Endothelial cell of umbilical vein (primary cell): ENCODE data around the gene SCAPER. TPM values are rescaled to one million over a fixed set of nuclear protein-coding genes. Genes with fewer than 3 reads are reported as not detected.

Experiments used
- BruUV-seq: library from RNA; stranded (reverse); fragments of 400-500 nt; replicated peaks from 2 replicates; lab custom pipeline; 2021; lab: Mats Ljungman, UMichigan
- CTCF ChIA-PET: fragments of 300-600, 350-600 bp; sonication (Branson Sonifier 250); formaldehyde crosslinking; loops from one replicate; lab custom pipeline; 2021; ENCODE audit warnings: antibody characterized with exemption, inconsistent platforms; lab: Charles Lee
- POLR2A ChIA-PET: fragments of 300-600, 350-600 bp; sonication (Branson Sonifier 250); formaldehyde crosslinking; loops from one replicate; lab custom pipeline; 2021; ENCODE audit warnings: antibody characterized with exemption, inconsistent platforms; lab: Charles Lee
- DNase-seq: peaks from one replicate; pipeline ENCODE4 v3.0.0-alpha.2; 2011; ENCODE audit warnings: low read depth, low spot score
- FAIRE-seq: peaks from 2 replicates; lab custom pipeline; 2011; peaks lifted over from hg19 to GRCh38; lab: Jason Lieb, UNC
- H2AFZ ChIP-seq: 2 replicates; pipeline ENCODE4 v1.6.0; 2012; ENCODE audit warnings: low read depth, low read length, control low read depth, inconsistent platforms
- H3K27ac ChIP-seq: 2 replicates; pipeline ENCODE4 v1.5.1; 2011; ENCODE audit warnings: low read depth, mild to moderate bottlenecking, control low read depth, low read length, moderate library complexity; ENCODE audit not compliant: insufficient read depth
- H3K27me3 ChIP-seq, 2 experiments: 2 replicates each; pipeline versions ENCODE4 v1.6.0 to v1.6.1; 2011; ENCODE audit warnings: low read length in 2 of 2, mixed read lengths in 1 of 2; ENCODE audit not compliant: control insufficient read depth in 2 of 2, insufficient read depth in 2 of 2
- H3K36me3 ChIP-seq, 2 experiments: 2 replicates in 1 of 2; 3 replicates in 1 of 2; pipeline ENCODE4 v1.5.1; 2011; ENCODE audit warnings: low read length in 2 of 2, mild to moderate bottlenecking in 1 of 2, moderate library complexity in 1 of 2; ENCODE audit not compliant: control insufficient read depth in 2 of 2, insufficient read depth in 2 of 2; ENCODE audit errors: extremely low read depth in 1 of 2
- H3K4me1 ChIP-seq: 3 replicates; pipeline ENCODE4 v1.5.1; 2011; ENCODE audit warnings: mild to moderate bottlenecking, low read length; ENCODE audit not compliant: control insufficient read depth, insufficient read depth; ENCODE audit errors: extremely low read depth
- H3K4me2 ChIP-seq: 2 replicates; pipeline ENCODE4 v1.6.1; 2011; ENCODE audit warnings: low read length, control low read depth, mixed read lengths; ENCODE audit not compliant: insufficient read depth
- H3K4me3 ChIP-seq, 3 experiments: fragments of 200-600 bp in 1 of 3; sonication (generic), shearing (Covaris generic) in 1 of 3; replicated peaks in 1 of 3; 2 replicates each; pipeline ENCODE4 v1.5.1; 2011 to 2016; ENCODE audit warnings: control low read depth in 3 of 3, low read length in 3 of 3, mild to moderate bottlenecking in 2 of 3, inconsistent platforms in 1 of 3, low read depth in 1 of 3, moderate library complexity in 1 of 3; ENCODE audit not compliant: insufficient read depth in 1 of 3
- H3K79me2 ChIP-seq: 2 replicates; pipeline ENCODE4 v1.6.0; 2012; ENCODE audit warnings: low read length, inconsistent platforms; ENCODE audit not compliant: control insufficient read depth, insufficient read depth
- H3K9ac ChIP-seq: replicated peaks from 2 replicates; pipeline ENCODE3; 2011; ENCODE audit warnings: low read length, control low read depth; ENCODE audit not compliant: insufficient read depth; ENCODE audit errors: extremely low read depth
- H3K9me1 ChIP-seq: replicated peaks from 3 replicates; pipeline ENCODE4 v1.6.0; 2011; ENCODE audit warnings: mild to moderate bottlenecking, low read length; ENCODE audit not compliant: control insufficient read depth, insufficient read depth; ENCODE audit errors: extremely low read depth
- H3K9me3 ChIP-seq: replicated peaks from 2 replicates; pipeline ENCODE4 v1.5.1; 2012; ENCODE audit warnings: low read length, inconsistent platforms; ENCODE audit not compliant: control insufficient read depth, insufficient read depth
- H4K20me1 ChIP-seq: replicated peaks from 2 replicates; pipeline ENCODE3; 2011; ENCODE audit warnings: mild to moderate bottlenecking, low read length; ENCODE audit not compliant: control insufficient read depth, insufficient read depth; ENCODE audit errors: extremely low read depth
- CTCF ChIP-seq, 2 donors: IDR thresholded peaks; 1 replicate in 1 of 2; 2 replicates in 1 of 2; pipeline ENCODE4 v1.5.1; 2011; ENCODE audit warnings: low read length in 2 of 2, mild to moderate bottlenecking in 2 of 2, moderate library complexity in 2 of 2, control low read depth in 1 of 2, inconsistent platforms in 1 of 2, low read depth in 1 of 2; ENCODE audit not compliant: insufficient read depth in 1 of 2; ENCODE audit errors: extremely low read depth in 1 of 2
- EZH2 ChIP-seq: IDR thresholded peaks from 2 replicates; pipeline ENCODE4 v1.6.1; 2012; ENCODE audit warnings: borderline replicate concordance, low read depth, mild to moderate bottlenecking, moderate library complexity, low read length, inconsistent platforms; ENCODE audit not compliant: severe bottlenecking
- FOS ChIP-seq: IDR thresholded peaks from 2 replicates; pipeline ENCODE4 v1.6.1; 2011; ENCODE audit warnings: mild to moderate bottlenecking, low read length, moderate library complexity, borderline replicate concordance; ENCODE audit not compliant: insufficient read depth
- GATA2 ChIP-seq: IDR thresholded peaks from 2 replicates; pipeline ENCODE4 v1.7.0; 2011; ENCODE audit warnings: low read depth, mild to moderate bottlenecking, moderate library complexity, mixed read lengths, low read length; ENCODE audit not compliant: insufficient read length, insufficient read depth
- JUN ChIP-seq: IDR thresholded peaks from 2 replicates; pipeline ENCODE4 v1.6.1; 2011; ENCODE audit warnings: borderline replicate concordance, low read depth; ENCODE audit not compliant: insufficient read length, insufficient read depth
- MAX ChIP-seq: IDR thresholded peaks from 2 replicates; pipeline ENCODE4 v1.6.1; 2011; ENCODE audit not compliant: insufficient read depth, insufficient read length
- MYC ChIP-seq: IDR thresholded peaks from one replicate; pipeline ENCODE4 v1.6.1; 2011; ENCODE audit warnings: mild to moderate bottlenecking, low read depth, low read length
- POLR2A ChIP-seq: IDR thresholded peaks from 2 replicates; pipeline ENCODE4 v1.6.1; 2012; ENCODE audit warnings: low read depth, mild to moderate bottlenecking, control low read depth, low read length
- POLR2AphosphoS5 ChIP-seq: IDR thresholded peaks from 2 replicates; pipeline ENCODE4 v1.6.1; 2012; ENCODE audit warnings: low read depth, mild to moderate bottlenecking, control low read depth, low read length, moderate library complexity; ENCODE audit not compliant: insufficient read depth
- dilution Hi-C: fragments of 300-500 bp; cut with MboI; formaldehyde crosslinking; loops from one replicate; pipeline ENCODE4 v1.15.0; 2019; ENCODE audit warnings: low sequenced_read_pairs; ENCODE audit not compliant: extremely low pct_ligation_motif_present
- intact Hi-C: fragments of 100-400 bp; cut with micrococcal nuclease; formaldehyde crosslinking; loops from one replicate; pipeline ENCODE4 v1.10.0; 2022
- polyA plus RNA-seq, 4 experiments: library from polyadenylated mRNA; depleted of rRNA in 3 of 4; stranded (reverse) in 3 of 4; unstranded in 1 of 4; fragments of >200 nt; gene quantifications; 2 replicates each; pipeline versions ENCODE4 v1.2.1 to v1.2.3, GENCODE V29; 2011 to 2012; ENCODE audit warnings: missing spikeins in 1 of 4
- total RNA-seq: library from RNA; stranded (reverse); gene quantifications from 2 replicates; pipeline ENCODE4 v1.2.3, GENCODE V29; 2021

SCAPER gene
- total and polyA plus RNA-seq, 2 donors (not counting 3 experiments of a cell fraction or from before 2014, with no cell fraction given): 2.7 to 12.7 TPM

- POLR2A ChIA-PET: no interaction called here
- intact Hi-C loops (no loop called here), dilution Hi-C loops (no loop called here)
- H3K79me2 ChIP-seq: no peaks in the 10 kb centered on the region
- TF ChIP-seq POLR2AphosphoS5: no peak
- TF ChIP-seq CTCF (IDR thresholded peaks at IDR 0.05; ENCODE audit: extremely low read depth in 1 of 2, insufficient read depth in 1 of 2, low read depth in 1 of 2, low read length in 2 of 2): no peak
- TF ChIP-seq MAX: no peak
- no peak for TF ChIP-seq GATA2
- TF ChIP-seq FOS: no peak
- TF ChIP-seq POLR2A: no peak
- TF ChIP-seq JUN: no peak
- TF ChIP-seq MYC: no peak
- TF ChIP-seq EZH2: no peak
- FAIRE-seq (no peak), DNase-seq (no peak)
- no peaks in the 10 kb centered on the region for H3K27me3 ChIP-seq
- no peaks in the 10 kb centered on the region for H3K9me3 ChIP-seq
- no peak overlapping the region for H3K9ac ChIP-seq
- CTCF ChIA-PET: no interaction called here
- no peaks in the 10 kb centered on the region for H4K20me1 ChIP-seq
- no peaks in the 10 kb centered on the region for H3K9me1 ChIP-seq
- no peak overlapping the region for H2AFZ ChIP-seq
- H3K36me3 ChIP-seq: no peaks in the 10 kb centered on the region
- H3K4me1 ChIP-seq: no peaks in the 10 kb centered on the region
- H3K27ac ChIP-seq: no peak overlapping the region
- H3K4me2 ChIP-seq: no peak overlapping the region
- H3K4me3 ChIP-seq: no peak overlapping the region
- no TSS peak for BruUV-seq
Measured at GRCh38 chr15:76837474-76837873, 67.7 kb downstream of the SCAPER start.
